Hepatocyte (in vitro differentiated cells): ENCODE measurements around the gene SLC16A8.

ENCODE experiments used
- CTCF ChIP-seq: fragments of 200-600 bp; sonication (generic); IDR thresholded peaks from 2 replicates; pipeline ENCODE4 v1.5.1; 2016; ENCODE audit warnings: antibody characterized with exemption, mild to moderate bottlenecking; ENCODE audit not compliant: poor library complexity
- EZH2 ChIP-seq: fragments of 200-600 bp; sonication (generic); IDR thresholded peaks from 2 replicates; pipeline ENCODE4 v1.6.1; 2016; ENCODE audit warnings: antibody characterized with exemption, mild to moderate bottlenecking, borderline replicate concordance
- EZH2phosphoT487 ChIP-seq: fragments of 200-600 bp; sonication (generic); IDR thresholded peaks from one replicate; pipeline ENCODE4 v1.6.1; 2018; ENCODE audit warnings: antibody characterized with exemption, mild to moderate bottlenecking, low read depth, moderate library complexity; ENCODE audit not compliant: unreplicated experiment, severe bottlenecking

DNA sequence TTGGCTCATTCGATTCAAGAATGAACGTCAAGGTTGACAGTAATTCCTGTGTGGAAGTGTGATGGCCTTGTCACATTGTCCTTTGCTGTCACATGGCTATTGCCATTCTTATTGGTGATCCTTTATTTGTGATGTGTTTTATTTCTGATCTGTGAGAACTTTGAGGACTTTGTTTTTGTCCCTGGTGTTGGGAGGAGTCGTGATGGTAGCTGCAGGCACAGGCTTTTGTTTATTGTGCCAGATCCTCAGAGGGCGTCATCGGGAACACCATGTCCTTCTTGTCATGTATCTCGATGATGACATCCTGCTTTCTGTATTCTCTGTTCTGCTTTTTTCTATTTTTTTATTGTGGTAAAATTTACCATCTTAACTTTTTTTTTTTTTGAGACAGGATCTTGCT lies 21.2 kb downstream of the SLC16A8 start:
- TF ChIP-seq CTCF (no peak), EZH2phosphoT487 (no peak), EZH2 (no peak)
